NCI-H345 treated with DMSO at 0.1 percent for 48 hours (cell line): ENCODE data around the gene CHL1.

ENCODE experiments used
- DNase-seq: peaks from one replicate; lab custom pipeline; 2025; ENCODE audit not compliant: unreplicated experiment; lab: John Stamatoyannopoulos, UW

CHL1 gene

DNA sequence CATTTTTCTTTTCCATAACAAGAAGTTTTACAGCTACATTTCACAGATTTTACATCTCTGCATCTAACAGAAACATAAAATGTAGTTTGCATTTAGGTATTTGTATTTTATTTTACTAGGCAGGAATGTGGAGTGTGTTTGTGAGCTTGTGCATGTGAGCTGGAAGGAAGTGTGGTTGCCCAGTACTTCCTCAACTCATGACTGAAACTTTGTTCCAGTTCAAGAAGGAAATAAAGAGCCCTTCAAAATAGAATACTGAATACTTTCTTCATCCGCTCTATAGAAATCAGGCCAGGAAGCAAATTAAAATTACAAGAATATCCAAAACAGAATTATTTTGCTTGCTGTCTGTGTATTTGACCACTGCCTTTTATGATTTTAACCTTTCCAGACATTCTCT is 81.3 kb downstream of the CHL1 start:
- no peak for DNase-seq

- peak; percentile 73 for DNase-seq
These were observed 81.9 kb downstream of the CHL1 start for GRCh38 chr3:278300-279064.

DNA sequence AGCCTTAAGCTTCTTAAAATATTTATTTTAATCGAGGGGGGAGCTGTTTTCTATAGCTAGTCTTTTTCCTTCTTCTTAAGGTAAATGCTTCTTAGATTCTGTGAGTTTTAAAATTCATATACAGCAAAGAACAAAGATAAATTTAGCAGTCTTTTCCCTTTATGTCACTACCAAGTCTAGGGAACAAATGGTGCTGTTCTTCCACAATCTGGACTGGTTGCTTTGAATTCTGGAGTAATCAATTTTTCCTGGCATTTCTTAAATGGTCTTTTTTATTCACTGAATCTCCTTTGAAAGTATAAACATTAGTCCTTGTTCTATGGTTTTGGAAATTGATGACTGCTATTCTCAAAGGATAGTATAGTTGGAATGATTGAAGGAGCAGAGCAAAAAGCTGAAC is 82.8 kb downstream of the CHL1 start:
- DNase-seq, result no peak

- no peak for DNase-seq
These were observed 84.1 kb downstream of the CHL1 start for GRCh38 chr3:280681-281080.

DNA sequence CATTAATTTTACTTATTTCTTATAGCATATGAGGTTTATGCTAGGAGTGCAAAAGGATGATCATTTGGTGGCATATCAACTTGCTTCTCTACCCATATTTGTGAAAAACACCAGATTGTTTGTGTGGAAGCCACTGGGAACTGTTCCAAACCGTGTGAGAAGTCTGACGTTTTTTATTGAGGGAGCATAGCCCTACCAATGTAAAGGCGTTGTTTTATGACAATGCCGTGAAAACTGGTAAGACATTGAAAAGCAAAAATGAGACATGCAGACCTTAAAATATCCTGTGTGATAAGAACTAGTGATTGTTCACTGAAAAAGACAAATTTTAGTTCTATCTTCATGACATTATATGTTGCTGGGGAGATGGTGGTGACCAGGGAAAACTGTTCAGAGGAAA is 87.8 kb downstream of the CHL1 start:
- DNase-seq, result no peak

DNA sequence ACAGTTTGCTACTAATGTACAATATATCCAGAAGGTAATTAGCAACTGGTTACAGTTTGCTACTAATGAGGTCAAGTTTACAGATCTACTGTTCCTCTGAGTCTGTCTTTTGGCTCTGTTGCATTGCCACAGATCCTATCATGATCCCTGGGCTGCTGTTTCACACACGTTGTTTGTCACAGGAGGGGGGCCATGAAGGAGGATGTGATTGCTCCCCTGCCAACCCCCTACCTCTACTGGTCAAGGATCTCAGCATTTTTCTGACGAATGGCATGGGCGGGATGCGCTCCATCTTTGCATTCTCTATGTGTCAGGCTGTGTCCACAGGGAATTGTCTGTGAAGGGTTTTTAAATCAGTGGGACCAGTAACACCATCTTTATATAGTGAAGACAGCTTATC is 91.9 kb downstream of the CHL1 start:
- DNase-seq, result no peak

DNA sequence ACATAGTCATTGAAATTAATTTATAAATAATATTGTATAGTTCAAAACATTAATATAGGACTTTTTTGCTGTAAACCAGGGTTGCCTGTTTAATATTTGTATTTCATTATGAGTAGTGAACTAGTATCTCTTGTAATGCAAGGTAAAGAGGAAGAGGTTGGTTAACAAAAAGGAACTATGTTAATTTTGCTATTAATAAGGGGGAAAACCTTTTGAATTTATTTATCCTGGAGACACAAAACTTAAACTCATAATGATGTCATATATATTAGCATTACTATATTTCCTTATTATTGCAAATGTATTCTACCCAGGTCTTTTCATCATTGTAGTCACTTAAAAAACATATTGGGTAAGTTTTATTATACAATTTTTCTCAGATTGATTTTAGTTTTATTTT is 94.5 kb downstream of the CHL1 start:
- no peak for DNase-seq

DNA sequence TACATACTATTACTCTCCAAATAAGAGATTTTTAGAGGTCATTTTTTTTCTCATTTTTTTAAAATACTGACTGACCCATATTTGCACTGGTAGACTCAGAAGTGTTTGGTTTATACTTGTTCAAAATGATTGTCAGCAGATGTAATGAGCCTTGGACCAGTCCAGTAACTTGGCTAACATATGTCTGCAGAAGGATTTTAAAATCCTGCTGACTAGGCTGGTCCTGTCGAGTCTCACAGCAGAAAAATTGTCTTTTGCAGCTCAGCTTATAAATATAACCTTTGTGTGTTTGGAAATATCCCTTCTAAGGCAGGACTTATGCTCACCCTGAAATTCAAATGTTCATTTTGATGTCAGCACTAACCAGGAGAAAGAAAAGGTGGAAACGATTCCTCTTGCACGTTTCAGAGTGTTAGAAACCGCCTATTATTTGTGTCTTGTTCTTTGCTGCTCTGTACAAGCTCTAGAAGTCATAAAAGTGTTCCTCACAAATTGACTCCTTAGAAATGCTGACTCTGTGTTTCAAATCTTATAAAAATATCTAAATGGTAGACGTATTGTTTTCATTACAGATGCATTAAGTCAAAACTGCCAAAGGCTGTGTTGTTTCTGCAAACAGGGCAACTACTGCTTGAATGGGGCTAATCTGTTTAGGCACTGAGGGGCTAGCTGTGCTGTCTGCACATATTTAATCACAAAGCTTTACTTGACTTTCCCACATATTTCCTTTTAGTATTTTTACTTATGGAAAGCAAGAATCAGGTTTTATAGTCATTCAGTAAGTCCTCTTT is 95.3 kb downstream of the CHL1 start:
- DNase-seq, result no peak

- DNase-seq, result no peak
These were observed 97.5 kb downstream of the CHL1 start for GRCh38 chr3:294096-294495.

DNA sequence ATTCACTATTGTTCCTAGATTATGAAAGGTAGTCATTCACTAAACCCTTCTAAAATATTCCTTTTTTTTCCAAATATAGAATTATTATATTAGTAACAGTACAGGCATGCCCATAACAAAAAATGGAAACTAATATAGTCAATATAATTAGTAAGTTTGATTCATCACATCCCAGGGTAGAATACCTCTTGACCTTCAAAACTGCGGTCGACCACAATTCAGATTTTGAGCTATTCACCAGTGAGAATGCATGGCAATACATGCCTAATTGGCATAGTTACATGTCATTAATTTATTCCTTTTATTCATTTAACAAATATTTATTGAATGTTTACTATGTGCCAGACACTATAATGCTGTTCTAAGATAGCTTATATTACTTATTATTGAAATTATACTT is 98.0 kb downstream of the CHL1 start:
- no peak for DNase-seq

DNA sequence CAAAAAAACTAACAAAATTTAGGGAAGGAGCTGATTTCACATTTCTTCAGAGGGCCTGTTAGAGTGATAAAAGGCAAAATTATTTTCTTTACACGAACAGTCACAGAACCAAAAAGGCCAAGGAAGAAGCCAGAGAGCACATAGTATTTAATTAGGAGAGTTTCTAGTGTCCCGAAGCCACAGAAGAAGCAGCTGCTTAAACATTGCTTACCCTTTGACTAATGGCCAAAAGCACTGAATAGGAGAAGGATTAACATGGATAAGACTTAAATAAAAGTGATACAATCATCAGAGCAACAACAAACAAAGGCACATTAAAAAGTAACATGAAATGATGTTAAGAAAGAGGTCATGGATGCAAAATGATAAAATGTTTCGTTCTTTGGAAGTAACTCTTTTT is 98.6 kb downstream of the CHL1 start:
- DNase-seq, result no peak

DNA sequence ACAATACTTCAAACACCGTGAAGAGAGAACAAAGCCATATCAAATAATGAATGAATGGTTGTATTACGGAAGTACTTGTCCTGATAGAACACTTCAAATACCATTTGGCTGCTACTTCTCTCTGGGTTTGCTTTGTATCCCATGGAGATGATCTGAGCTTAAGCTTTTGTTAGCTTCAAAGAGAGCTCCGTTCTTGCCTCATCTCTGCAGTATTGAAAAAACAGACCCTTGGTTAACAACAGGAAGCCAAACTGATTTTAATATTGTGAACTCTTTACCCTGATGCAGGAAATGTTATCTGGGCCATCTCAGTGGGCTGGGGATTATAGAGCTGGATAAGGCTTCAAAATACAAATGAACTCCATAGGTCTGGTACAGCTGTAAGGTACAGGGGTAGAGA is 101.0 kb downstream of the CHL1 start:
- DNase-seq, result peak; percentile 78

DNA sequence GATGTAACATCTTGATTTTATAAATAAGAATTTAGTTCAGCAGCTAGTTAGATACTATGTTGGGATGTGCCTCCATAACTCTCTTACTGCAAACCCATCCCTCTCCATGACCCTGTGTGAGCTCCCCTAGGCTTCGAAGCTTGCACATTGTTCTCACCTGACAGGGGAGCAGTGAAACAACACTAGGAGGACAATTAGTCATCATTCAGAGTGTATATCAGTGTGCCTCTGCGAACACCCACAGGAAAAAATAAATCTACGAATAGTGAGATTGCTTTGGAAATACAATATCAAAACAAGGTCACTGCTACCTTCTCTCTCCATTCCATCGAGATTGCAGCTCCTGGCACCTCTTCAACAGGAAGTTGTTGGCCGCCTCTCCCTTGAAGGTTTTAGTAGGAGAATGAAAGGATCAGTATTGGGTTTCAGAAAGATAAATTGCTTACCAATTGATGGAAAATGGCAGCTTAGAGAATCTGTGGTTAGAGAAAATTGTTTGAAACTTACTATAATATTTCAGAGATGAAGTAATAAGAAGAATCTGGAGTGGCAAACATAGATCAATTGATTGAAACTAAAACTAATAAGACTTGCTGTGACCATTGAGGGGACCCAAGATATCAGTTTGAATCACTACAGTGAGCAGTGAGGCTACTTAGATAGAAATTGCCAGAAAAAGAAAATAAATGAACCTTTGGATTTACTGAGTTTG is 103.2 kb downstream of the CHL1 start:
- no peak for DNase-seq

- no peak for DNase-seq
These were observed 110.6 kb downstream of the CHL1 start for GRCh38 chr3:307182-307581.

GRCh38 chr3:308597-309321 is 112.2 kb downstream of the CHL1 start:
- DNase-seq, result no peak

GRCh38 chr3:312160-312733 is 115.7 kb downstream of the CHL1 start:
- DNase-seq, result no peak

DNA sequence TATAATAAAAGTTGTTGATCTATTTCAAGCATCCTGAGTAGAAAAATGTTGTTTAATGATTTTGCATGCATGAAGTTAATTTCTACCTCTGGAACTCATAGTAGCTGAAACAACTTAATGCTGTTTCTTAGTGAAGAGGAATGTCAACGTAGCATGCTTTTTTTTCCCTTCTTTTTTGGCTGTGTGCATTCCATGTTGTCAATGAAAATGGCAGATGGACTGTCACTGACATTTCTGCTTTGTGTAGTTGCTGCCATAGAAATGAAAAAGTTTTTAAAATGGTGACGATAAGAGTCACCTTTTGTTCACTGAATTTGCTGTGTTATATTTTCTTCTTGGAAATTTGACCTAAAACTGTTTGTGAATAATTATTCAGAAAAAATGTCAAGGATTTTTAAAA is 116.3 kb downstream of the CHL1 start:
- no peak for DNase-seq

GRCh38 chr3:317012-317411 is 120.4 kb downstream of the CHL1 start:
- no peak for DNase-seq

- DNase-seq, result no peak
These were observed 122.3 kb downstream of the CHL1 start for GRCh38 chr3:318903-319302.

DNA sequence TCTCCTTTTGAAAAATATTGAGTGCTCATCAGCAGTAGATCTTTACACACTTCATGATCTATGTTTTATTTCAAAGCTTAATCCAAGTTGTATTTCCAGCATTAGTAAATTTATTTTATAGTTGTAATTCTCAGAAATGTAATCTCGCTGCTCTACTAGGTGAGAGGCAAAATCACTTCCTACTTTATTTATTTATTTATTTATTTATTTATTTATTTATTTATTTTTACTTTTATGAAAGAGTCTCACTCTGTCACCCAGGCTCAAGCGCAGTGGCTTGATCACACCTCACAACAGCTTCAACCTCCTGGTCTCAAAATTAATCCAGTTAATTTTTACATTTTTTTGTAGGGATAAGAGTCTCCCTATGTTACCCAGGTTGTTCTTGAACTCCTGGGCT is 127.9 kb downstream of the CHL1 start:
- DNase-seq, result no peak

DNA sequence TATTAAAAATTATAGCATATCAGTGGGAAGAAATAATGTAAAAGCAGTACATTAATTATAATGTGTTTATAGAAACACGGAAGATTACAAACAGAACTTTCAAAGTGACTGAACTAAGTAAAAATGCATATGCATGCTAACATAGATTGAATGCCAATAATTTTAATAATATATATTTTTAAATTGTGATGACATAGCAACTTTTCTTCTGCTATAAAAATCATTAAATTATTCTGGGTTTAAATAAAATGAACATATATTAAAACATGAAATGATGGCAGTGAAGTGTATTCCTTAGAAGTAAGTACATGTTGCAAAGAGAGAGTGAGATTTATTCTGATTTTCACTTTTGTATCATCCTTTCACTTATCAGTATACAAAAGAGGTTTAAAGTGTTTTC is 128.9 kb downstream of the CHL1 start:
- DNase-seq, result no peak
